Adipose tissue (tissue), 3 donors: ENCODE data around the gene DCP1B. TPM values are rescaled to one million over a fixed set of nuclear protein-coding genes. Genes with fewer than 3 reads are reported as not detected.

ENCODE experiments used
- H3K27ac ChIP-seq: one replicate; pipeline ENCODE4 v1.5.1; 2013; ENCODE audit warnings: low read depth, low read length
- WGBS, 3 donors: extraction: QIAGEN DNeasy Blood & Tissue Kit; methylation state at CpG; one replicate each; pipeline ENCODE4 v1.1.7; 2013; 5-methylcytosine and 5-hydroxymethylcytosine counted together
- polyA plus RNA-seq, 3 donors: library from polyadenylated mRNA; stranded (reverse); fragments of 200-250 nt; gene quantifications; one replicate each; pipeline ENCODE4 v1.2.3, GENCODE V29; 2013
- donor health status: healthy with polysubstance abuse.
- donor health status: Bipolar disorder and iron deficiency.
- donor health status: healthy.

The DCP1B gene
- polyA plus RNA-seq, result 1 to 10 TPM; 4.9 to 8.0 (median 5.8) TPM

GRCh38 chr12:2004113-2004929, at the start of gene DCP1B:
DCP1B (minus strand) TSS chr12:2004457; CDS start chr12:2004431, 26 bp downstream.
- peak within 1 kb of the TSS; percentile 41 for H3K27ac ChIP-seq
- WGBS, 3 donors, result 3 to 4% (median 4%) methylated on average over 51 to 55 of the region's 55 CpGs

- 0 to 2% (median 2%) methylated on average over 47 to 60 of the region's 60 CpGs for WGBS, 3 donors
- no peak overlapping the region for H3K27ac ChIP-seq
Observed at GRCh38 chr12:2053691-2054090, 49.4 kb upstream of the DCP1B start.

- 1% methylated on average over 52 to 90 of the region's 90 CpGs for WGBS, 3 donors
- no peak within 1 kb of the TSS for H3K27ac ChIP-seq
Observed at GRCh38 chr12:2052826-2053678, 48.8 kb upstream of the DCP1B start, which contains the start of gene CACNA1C. CACNA1C (plus strand) TSS chr12:2052987; CDS start chr12:2053563, 576 bp downstream.

GRCh38 chr12:2051700-2052621, 47.7 kb upstream of the DCP1B start:
- WGBS, 3 donors, result 8 to 10% (median 9%) methylated on average over 49 to 52 of the region's 52 CpGs
- no peak overlapping the region for H3K27ac ChIP-seq

- H3K27ac ChIP-seq, result no peak overlapping the region
- WGBS, 3 donors, result 47 to 62% (median 58%) methylated on average over 8 of the region's 8 CpGs
Observed at GRCh38 chr12:2049604-2050540, 45.6 kb upstream of the DCP1B start.

GRCh38 chr12:2047752-2048151, 43.5 kb upstream of the DCP1B start:
- no peak overlapping the region for H3K27ac ChIP-seq
- WGBS, 3 donors, result 80 to 94% (median 93%) methylated on average over 7 of the region's 7 CpGs

- WGBS, 3 donors, result 84 to 88% (median 88%) methylated on average over 4 of the region's 4 CpGs
Observed at GRCh38 chr12:2046957-2047356, 42.7 kb upstream of the DCP1B start.

GRCh38 chr12:2044165-2044564, 39.9 kb upstream of the DCP1B start:
- 74 to 92% (median 85%) methylated on average over 6 of the region's 6 CpGs for WGBS, 3 donors
- H3K27ac ChIP-seq, result no peak overlapping the region

More at GRCh38 chr12:2046957-2047356, 42.7 kb upstream of the DCP1B start:
- H3K27ac ChIP-seq, result no peak overlapping the region

- H3K27ac ChIP-seq, result no peak overlapping the region
- WGBS, 3 donors, result 89 to 97% (median 92%) methylated on average over 2 of the region's 2 CpGs
Observed at GRCh38 chr12:2043054-2043453, 38.8 kb upstream of the DCP1B start.

GRCh38 chr12:2039034-2039433, 34.8 kb upstream of the DCP1B start:
- no peak overlapping the region for H3K27ac ChIP-seq

GRCh38 chr12:2035431-2036055, 31.3 kb upstream of the DCP1B start:
- WGBS, 3 donors, result 35 to 64% (median 37%) methylated on average over 15 of the region's 15 CpGs
- no peak overlapping the region for H3K27ac ChIP-seq

GRCh38 chr12:2034633-2035430, 30.6 kb upstream of the DCP1B start:
- WGBS, 3 donors, result 11 to 14% (median 12%) methylated on average over 36 to 47 of the region's 47 CpGs
- H3K27ac ChIP-seq, result no peak overlapping the region

GRCh38 chr12:2032506-2032905, 28.2 kb upstream of the DCP1B start:
- no peak overlapping the region for H3K27ac ChIP-seq
- WGBS, 3 donors, result 77 to 89% (median 82%) methylated on average over 8 of the region's 8 CpGs

GRCh38 chr12:2029851-2030250, 25.6 kb upstream of the DCP1B start:
- H3K27ac ChIP-seq, result no peak overlapping the region
- WGBS, 3 donors, result 87 to 94% (median 90%) methylated on average over 3 of the region's 3 CpGs

- 52 to 72% (median 72%) methylated on average over 4 of the region's 4 CpGs for WGBS, 3 donors
- no peak overlapping the region for H3K27ac ChIP-seq
Observed at GRCh38 chr12:2027351-2027750, 23.1 kb upstream of the DCP1B start.

GRCh38 chr12:2023365-2023764, 19.1 kb upstream of the DCP1B start:
- no peak overlapping the region for H3K27ac ChIP-seq
- 19 to 36% (median 26%) methylated on average over 3 of the region's 3 CpGs for WGBS, 3 donors
